GM12865 (cell line): ENCODE results near the gene CPSF7.
"Not testable (repeated sequence)": the region's sequence is repeated elsewhere in the genome, so short reads cannot be mapped to it uniquely, and the experiment has no call there.

ENCODE experiments used
- DNase-seq: peaks from one replicate; pipeline ENCODE4 v3.0.0; 2010; ENCODE audit warnings: low read depth
- H3K4me3 ChIP-seq: 2 replicates; pipeline ENCODE4 v1.5.1; 2011; ENCODE audit warnings: mild to moderate bottlenecking, low read depth, low read length, control low read depth
- TF ChIP-seq, protein P1 (sequence below): IDR thresholded peaks from 2 replicates; pipeline ENCODE4 v1.5.1; 2011; ENCODE audit warnings: low read length, control low read depth, low read depth, inconsistent platforms; ENCODE audit not compliant: insufficient read depth; ENCODE audit errors: missing control alignments

CPSF7 gene

DNA sequence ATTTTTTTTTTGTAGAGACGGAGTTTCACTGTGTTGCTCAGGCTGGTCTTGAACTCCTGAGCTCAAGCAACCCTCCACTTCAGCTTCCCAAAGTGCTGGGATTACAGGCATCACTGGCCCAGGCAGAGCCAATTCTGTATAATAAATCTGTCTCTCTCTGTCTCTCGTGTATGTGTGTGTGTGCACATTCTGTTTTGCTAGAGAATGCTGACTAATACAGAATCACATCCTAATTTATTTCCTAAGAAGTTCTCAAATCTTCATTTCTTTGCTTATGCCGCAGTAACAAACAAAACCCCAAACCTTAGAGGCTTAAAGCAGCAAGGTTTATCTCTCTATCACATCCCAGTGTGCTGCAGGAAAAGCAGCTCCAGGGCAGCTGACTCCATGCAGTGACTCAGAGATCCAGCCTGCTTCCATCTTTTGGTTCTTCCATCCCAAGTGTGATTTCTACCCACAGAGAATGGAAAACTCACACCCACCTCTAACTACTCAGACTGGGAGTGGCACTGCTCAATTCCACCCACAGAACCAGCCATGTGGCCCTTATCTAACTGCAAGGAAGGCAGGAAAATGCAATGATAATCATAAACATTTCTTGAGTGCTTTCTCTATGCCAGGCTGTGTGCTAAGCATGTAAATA, 43.7 kb upstream of the CPSF7 start:
- H3K4me3 ChIP-seq: no peak overlapping the region
- TF ChIP-seq, protein P1, sequence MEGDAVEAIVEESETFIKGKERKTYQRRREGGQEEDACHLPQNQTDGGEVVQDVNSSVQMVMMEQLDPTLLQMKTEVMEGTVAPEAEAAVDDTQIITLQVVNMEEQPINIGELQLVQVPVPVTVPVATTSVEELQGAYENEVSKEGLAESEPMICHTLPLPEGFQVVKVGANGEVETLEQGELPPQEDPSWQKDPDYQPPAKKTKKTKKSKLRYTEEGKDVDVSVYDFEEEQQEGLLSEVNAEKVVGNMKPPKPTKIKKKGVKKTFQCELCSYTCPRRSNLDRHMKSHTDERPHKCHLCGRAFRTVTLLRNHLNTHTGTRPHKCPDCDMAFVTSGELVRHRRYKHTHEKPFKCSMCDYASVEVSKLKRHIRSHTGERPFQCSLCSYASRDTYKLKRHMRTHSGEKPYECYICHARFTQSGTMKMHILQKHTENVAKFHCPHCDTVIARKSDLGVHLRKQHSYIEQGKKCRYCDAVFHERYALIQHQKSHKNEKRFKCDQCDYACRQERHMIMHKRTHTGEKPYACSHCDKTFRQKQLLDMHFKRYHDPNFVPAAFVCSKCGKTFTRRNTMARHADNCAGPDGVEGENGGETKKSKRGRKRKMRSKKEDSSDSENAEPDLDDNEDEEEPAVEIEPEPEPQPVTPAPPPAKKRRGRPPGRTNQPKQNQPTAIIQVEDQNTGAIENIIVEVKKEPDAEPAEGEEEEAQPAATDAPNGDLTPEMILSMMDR: no peak
- DNase-seq: no peak

DNA sequence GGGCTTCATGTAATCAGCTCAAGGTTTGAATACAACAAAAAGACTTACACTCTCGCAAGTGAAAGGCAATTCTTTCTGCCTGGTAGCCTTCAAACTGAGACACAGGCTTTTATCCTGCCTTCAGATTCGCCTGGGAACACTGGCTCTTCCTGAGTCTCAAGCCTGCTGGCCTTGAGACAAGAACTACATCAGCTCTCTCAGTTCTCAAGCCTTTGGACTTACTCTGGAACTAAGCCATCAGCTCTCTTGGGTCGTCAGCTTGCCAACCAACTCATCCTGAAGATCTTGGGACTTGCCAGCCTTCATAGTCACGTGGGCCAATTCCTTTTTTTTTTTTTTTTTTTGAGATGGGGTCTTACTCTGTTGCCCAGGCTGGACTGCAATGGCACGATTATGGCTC, 43.1 kb upstream of the CPSF7 start:
- DNase-seq: no peak
- TF ChIP-seq, protein P1: no peak
- no peak overlapping the region for H3K4me3 ChIP-seq

DNA sequence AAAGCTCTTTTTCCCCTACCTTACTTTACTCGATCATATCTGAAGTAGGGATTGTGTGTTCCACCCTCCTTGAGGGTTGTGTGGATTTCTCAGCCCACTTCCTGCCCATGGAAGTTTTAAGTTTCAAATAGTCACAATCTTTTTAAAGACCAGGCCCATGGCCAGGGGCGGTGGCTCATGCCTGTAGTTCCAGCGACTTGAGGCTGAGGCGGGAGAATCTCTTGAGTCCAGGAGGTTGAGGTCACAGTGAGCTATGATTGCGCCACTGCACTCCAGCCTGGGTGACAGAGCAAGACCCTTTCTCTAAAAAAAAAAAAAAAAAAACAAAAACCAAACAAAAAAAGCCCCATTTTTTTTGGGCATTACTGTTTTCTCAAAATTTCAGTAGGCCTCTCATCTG, 42.5 kb upstream of the CPSF7 start:
- no peak for DNase-seq
- TF ChIP-seq, protein P1: no peak
- no peak overlapping the region for H3K4me3 ChIP-seq

DNA sequence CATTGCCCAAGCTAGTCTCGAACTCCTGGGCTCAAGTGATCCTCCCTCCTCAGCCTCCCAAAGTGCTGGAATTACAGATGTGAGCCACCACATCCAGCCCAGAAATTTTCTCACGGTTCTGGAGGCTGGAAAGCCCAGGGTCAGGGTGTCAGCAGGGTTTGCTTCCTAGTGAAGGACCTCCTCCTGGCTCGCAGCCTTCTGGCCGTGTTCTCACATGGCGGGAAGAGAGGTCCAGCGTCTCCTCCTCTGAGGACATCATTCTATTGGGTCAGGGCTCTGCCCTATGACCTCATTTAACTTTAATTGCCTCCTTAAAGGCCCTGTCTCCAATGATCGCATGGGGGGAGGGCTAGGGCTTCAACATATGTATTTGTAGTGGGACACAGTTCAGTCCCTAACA, 38.2 kb upstream of the CPSF7 start:
- TF ChIP-seq, protein P1: no peak
- DNase-seq: no peak
- H3K4me3 ChIP-seq: no peak overlapping the region

DNA sequence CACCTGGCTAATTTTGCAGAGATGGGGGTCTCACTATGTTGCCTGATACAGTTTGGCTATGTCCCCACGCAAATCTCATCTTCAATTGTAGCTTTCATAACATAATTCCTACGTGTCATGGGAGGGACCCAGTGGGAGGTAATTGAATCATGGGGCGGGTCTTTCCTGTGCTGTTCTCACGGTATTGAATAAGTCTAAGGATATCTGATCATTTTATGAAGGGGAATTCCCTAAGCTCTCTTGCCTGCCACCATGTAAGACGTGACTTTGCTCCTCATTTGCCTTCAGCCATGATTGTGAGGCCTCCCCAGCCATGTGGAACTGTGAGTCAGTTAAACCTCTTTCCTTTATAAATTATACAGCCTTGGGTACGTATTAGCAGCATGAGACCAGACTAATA, 37.8 kb upstream of the CPSF7 start:
- DNase-seq, H3K4me3 ChIP-seq: not testable (repeated sequence)

DNA sequence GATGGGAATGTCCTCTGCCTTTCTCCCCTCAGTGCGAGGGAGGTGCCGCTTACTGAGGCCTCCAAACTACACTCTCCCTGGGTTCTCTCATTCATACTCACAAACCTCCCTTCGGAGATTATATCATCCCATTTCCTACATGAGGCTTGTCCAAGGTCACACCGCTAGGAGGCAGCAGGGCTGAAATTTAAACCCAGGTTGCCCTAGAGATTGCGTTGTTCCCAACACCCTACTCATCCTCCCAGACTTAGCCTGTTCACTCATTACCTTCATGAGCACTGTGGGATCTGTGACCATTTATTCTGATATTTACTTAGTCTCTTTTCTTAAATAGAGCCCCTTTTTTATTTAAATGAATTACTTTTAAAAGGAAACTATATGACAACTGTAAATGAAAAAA, 31.2 kb upstream of the CPSF7 start:
- H3K4me3 ChIP-seq: no peak overlapping the region
- TF ChIP-seq, protein P1: no peak
- DNase-seq: no peak

DNA sequence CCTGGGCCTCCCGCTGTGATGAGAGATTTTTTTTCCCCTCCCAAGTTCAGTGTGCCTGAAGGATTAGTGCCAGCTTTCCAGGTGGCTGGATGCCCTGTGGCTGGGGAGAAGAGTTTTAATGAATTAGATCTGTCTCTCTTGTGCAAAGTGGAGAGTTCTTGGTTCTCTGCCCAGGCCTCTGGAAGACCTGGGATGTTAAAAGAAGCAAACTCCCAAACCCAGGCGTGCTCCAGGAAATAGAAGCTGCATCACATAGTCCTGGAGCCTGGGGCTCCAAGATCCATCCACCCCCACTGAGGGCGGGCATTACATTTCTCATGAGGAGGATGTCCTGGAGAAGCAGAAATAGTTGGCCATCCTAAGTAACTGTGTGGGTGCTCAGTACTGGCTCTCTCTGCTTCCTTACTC, 30.7 kb upstream of the CPSF7 start:
- TF ChIP-seq, protein P1: no peak

More for the DNA sequence above, 30.7 kb upstream of the CPSF7 start:
- DNase-seq: no peak
- no peak overlapping the region for H3K4me3 ChIP-seq
